Natural killer cell (primary cell): Measurements from ENCODE around the gene POLR2F. TPM values are rescaled to one million over a fixed set of nuclear protein-coding genes. Genes with fewer than 3 reads are reported as not detected.
A peak's percentile ranks its signal among the peaks of the same experiment; 100 is the strongest.

Source experiments
- ATAC-seq, 3 donors: fragments of 150-1000 bp in 2 of 3; fragments of 200-7000 bp in 1 of 3; cut with Tn5 transposase; 1 replicate in 1 of 3; 2 replicates in 2 of 3; pipeline ENCODE4 v1.10.0; 2021; ENCODE audit warnings: mild to moderate bottlenecking in 2 of 3, moderate library complexity in 2 of 3
- DNase-seq, 2 donors: peaks; one replicate each; pipeline versions ENCODE4 v3.0.0 to v3.0.0-alpha.2; 2013 to 2021; ENCODE audit warnings: mixed read lengths in 1 of 2
- H3K27ac ChIP-seq: one replicate; pipeline ENCODE4 v1.5.1; 2013; ENCODE audit warnings: mild to moderate bottlenecking, low read length
- H3K27me3 ChIP-seq: one replicate; pipeline ENCODE4 v1.6.1; 2013; ENCODE audit warnings: low read length; ENCODE audit not compliant: control insufficient read depth, insufficient read depth
- H3K36me3 ChIP-seq: one replicate; pipeline ENCODE4 v1.6.1; 2013; ENCODE audit warnings: low read length; ENCODE audit not compliant: control insufficient read depth, insufficient read depth
- H3K4me1 ChIP-seq: one replicate; pipeline ENCODE4 v1.6.1; 2013; ENCODE audit warnings: low read length; ENCODE audit not compliant: control insufficient read depth, insufficient read depth
- H3K4me3 ChIP-seq: one replicate; pipeline ENCODE4 v1.5.1; 2013; ENCODE audit warnings: low read length
- H3K9me3 ChIP-seq: one replicate; pipeline ENCODE4 v1.6.1; 2013; ENCODE audit warnings: low read length; ENCODE audit not compliant: control insufficient read depth, insufficient read depth
- H3K27ac Mint-ChIP-seq, 2 donors: one replicate each; pipeline ENCODE4 v1.8.0; 2022; ENCODE audit warnings: mild to moderate bottlenecking in 2 of 2, mixed read lengths in 2 of 2, moderate library complexity in 1 of 2
- H3K27me3 Mint-ChIP-seq, 2 donors: one replicate each; pipeline ENCODE4 v1.8.0; 2022; ENCODE audit warnings: low read depth in 2 of 2, mixed read lengths in 2 of 2
- H3K36me3 Mint-ChIP-seq: one replicate; pipeline ENCODE4 v1.8.0; 2022; ENCODE audit warnings: mixed read lengths
- H3K4me1 Mint-ChIP-seq, 2 donors: one replicate each; pipeline ENCODE4 v1.8.0; 2022; ENCODE audit warnings: mixed read lengths in 2 of 2
- H3K4me3 Mint-ChIP-seq: one replicate; pipeline ENCODE4 v1.8.0; 2022; ENCODE audit warnings: mild to moderate bottlenecking, moderate library complexity, mixed read lengths
- H3K9me3 Mint-ChIP-seq, 2 donors: one replicate each; pipeline ENCODE4 v1.8.0; 2022; ENCODE audit warnings: mixed read lengths in 2 of 2
- WGBS: methylation state at CpG from one replicate; pipeline ENCODE4 v1.1.7; 2013; ENCODE audit warnings: missing lambda C conversion rate; ENCODE audit not compliant: insufficient coverage; 5-methylcytosine and 5-hydroxymethylcytosine counted together
- intact Hi-C: fragments of 100-400 bp; cut with micrococcal nuclease; formaldehyde crosslinking; loops from one replicate; pipeline ENCODE4 v1.14.2; 2022
- total RNA-seq, 4 donors: library from RNA; stranded (reverse); fragments of 120-200 nt in 1 of 4; gene quantifications; one replicate each; pipeline versions ENCODE4 v1.2.3 to v1.2.4, GENCODE V29; 2013 to 2022
- TF ChIP-seq, protein P1 (sequence below): fragments of 200-600 bp; IDR thresholded peaks from one replicate; pipeline ENCODE4 v1.8.0; 2022; ENCODE audit warnings: antibody characterized with exemption

Gene POLR2F
- total RNA-seq, 3 donors from 2014 or later (not counting 1 experiment from before 2014, with no cell fraction given): 38.7 to 40.6 (median 38.8) TPM

- Mint-ChIP-seq H3K27me3 (no peaks in the 10 kb centered on the region), H3K27ac (no peak overlapping the region), H3K4me3 (no peak overlapping the region), H3K9me3 (no peaks in the 10 kb centered on the region), H3K4me1 (peaks cover 6% of the 10 kb centered on the region in 2 donors), H3K36me3 (no peaks in the 10 kb centered on the region)
- peaks cover 32% of the 10 kb centered on the region for H3K36me3 ChIP-seq
- no peak overlapping the region for H3K4me3 ChIP-seq
- peaks cover 5% of the 10 kb centered on the region for H3K4me1 ChIP-seq
- no peaks in the 10 kb centered on the region for H3K9me3 ChIP-seq
- DNase-seq: no peak
- no peak for ATAC-seq
- WGBS: 92% methylated on average over 25 of the region's 25 CpGs
- TF ChIP-seq, protein P1, sequence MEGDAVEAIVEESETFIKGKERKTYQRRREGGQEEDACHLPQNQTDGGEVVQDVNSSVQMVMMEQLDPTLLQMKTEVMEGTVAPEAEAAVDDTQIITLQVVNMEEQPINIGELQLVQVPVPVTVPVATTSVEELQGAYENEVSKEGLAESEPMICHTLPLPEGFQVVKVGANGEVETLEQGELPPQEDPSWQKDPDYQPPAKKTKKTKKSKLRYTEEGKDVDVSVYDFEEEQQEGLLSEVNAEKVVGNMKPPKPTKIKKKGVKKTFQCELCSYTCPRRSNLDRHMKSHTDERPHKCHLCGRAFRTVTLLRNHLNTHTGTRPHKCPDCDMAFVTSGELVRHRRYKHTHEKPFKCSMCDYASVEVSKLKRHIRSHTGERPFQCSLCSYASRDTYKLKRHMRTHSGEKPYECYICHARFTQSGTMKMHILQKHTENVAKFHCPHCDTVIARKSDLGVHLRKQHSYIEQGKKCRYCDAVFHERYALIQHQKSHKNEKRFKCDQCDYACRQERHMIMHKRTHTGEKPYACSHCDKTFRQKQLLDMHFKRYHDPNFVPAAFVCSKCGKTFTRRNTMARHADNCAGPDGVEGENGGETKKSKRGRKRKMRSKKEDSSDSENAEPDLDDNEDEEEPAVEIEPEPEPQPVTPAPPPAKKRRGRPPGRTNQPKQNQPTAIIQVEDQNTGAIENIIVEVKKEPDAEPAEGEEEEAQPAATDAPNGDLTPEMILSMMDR: no peak
- no peaks in the 10 kb centered on the region for H3K27me3 ChIP-seq
- H3K27ac ChIP-seq: no peak overlapping the region
- intact Hi-C loops: no loop called here
These were observed 34.8 kb upstream of the POLR2F start for GRCh38 chr22:37918580-37919270.

DNA sequence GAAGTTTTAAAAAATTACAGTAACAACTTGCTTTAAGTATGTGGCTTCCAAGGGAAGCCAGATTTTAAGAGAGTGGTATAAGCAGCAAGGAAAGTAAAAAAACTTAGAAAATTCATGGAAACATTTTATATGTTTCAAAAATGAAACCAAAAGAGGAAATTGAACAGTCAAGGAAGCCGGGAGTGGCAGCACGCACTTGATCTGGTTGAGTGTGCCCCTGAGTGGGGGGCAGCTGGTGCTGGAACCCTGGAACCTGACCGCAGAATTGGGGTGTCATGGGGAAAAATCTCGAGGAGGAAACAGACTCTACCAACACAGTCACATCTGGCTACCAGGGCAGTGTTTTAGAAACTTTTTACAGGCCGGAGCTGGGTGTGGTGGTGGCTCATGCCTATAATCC lies 33.4 kb upstream of the POLR2F start:
- 33% methylated on average over 5 of the region's 5 CpGs for WGBS
- TF ChIP-seq, protein P1: no peak
- peaks cover 5% of the 10 kb centered on the region for H3K4me1 ChIP-seq
- H3K27me3 ChIP-seq: no peaks in the 10 kb centered on the region
- DNase-seq: no peak
- peak overlapping the region; percentile 74 to 79 for H3K27ac Mint-ChIP-seq
- no peaks in the 10 kb centered on the region for H3K9me3 ChIP-seq
- no peaks in the 10 kb centered on the region for H3K9me3 Mint-ChIP-seq
- no peaks in the 10 kb centered on the region for H3K27me3 Mint-ChIP-seq
- H3K27ac ChIP-seq: no peak overlapping the region
- intact Hi-C loops: no loop called here
- H3K4me3 ChIP-seq: no peak overlapping the region
- peaks cover 39% of the 10 kb centered on the region for H3K36me3 ChIP-seq
- peak overlapping the region; percentile 65 for H3K4me3 Mint-ChIP-seq
- ATAC-seq: no peak
- H3K4me1 Mint-ChIP-seq: peaks cover 6% of the 10 kb centered on the region in 2 donors
- no peaks in the 10 kb centered on the region for H3K36me3 Mint-ChIP-seq

DNA sequence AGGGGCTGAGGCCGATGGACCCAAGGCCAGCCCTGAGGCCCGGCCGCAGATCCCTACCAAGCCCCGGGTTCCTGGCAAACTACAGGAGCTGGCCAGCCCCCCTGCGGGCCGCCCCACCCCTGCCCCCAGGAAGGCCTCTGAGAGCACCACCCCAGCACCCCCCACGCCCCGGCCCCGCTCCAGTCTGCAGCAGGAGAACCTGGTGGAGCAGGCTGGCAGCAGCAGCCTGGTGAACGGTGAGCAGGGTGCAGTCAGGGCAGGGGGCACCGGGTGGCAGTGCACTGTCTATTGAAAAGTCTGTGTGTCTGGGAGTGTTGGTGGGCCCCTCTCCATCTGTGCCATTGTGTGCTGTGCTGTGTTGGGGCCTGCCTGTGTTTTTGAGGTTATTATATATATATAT lies 31.3 kb upstream of the POLR2F start:
- TF ChIP-seq, protein P1: no peak
- peaks cover 6% of the 10 kb centered on the region in 2 donors for H3K4me1 Mint-ChIP-seq
- Histone ChIP-seq H3K27ac (no peak overlapping the region), H3K9me3 (no peaks in the 10 kb centered on the region), H3K4me3 (no peak overlapping the region), H3K4me1 (peaks cover 5% of the 10 kb centered on the region), H3K27me3 (no peaks in the 10 kb centered on the region), H3K36me3 (peaks cover 51% of the 10 kb centered on the region)
- H3K36me3 Mint-ChIP-seq: no peaks in the 10 kb centered on the region
- WGBS: 95% methylated on average over 8 of the region's 11 CpGs
- ATAC-seq (no peak), DNase-seq (no peak)
- no peaks in the 10 kb centered on the region for H3K9me3 Mint-ChIP-seq
- no peaks in the 10 kb centered on the region for H3K27me3 Mint-ChIP-seq
- intact Hi-C loops: no loop called here
- H3K4me3 Mint-ChIP-seq: no peak overlapping the region
- H3K27ac Mint-ChIP-seq: no peak overlapping the region

GRCh38 chr22:37923927-37924326 lies 29.6 kb upstream of the POLR2F start:
- Histone ChIP-seq H3K27ac (no peak overlapping the region), H3K9me3 (no peaks in the 10 kb centered on the region), H3K4me1 (peaks cover 5% of the 10 kb centered on the region), H3K27me3 (no peaks in the 10 kb centered on the region), H3K36me3 (peaks cover 45% of the 10 kb centered on the region), H3K4me3 (no peak overlapping the region)
- no peak overlapping the region for H3K27ac Mint-ChIP-seq
- ATAC-seq (no peak), DNase-seq (no peak)
- 98% methylated on average over 4 of the region's 4 CpGs for WGBS
- TF ChIP-seq, protein P1: no peak
- no peaks in the 10 kb centered on the region for H3K27me3 Mint-ChIP-seq
- intact Hi-C loops: no loop called here
- H3K9me3 Mint-ChIP-seq: no peaks in the 10 kb centered on the region
- H3K4me1 Mint-ChIP-seq: peaks cover 6% of the 10 kb centered on the region in 2 donors
- H3K4me3 Mint-ChIP-seq: no peak overlapping the region
- no peaks in the 10 kb centered on the region for H3K36me3 Mint-ChIP-seq
